HG03520 (cell line): ENCODE data around the gene NUDCD3.

ENCODE experiments used
- ATAC-seq: cut with Tn5 transposase; IDR thresholded peaks from one replicate; pipeline ENCODE4 v1.9.1; 2021; ENCODE audit warnings: mild to moderate bottlenecking, moderate library complexity; ENCODE audit not compliant: unreplicated experiment

NUDCD3 gene

DNA sequence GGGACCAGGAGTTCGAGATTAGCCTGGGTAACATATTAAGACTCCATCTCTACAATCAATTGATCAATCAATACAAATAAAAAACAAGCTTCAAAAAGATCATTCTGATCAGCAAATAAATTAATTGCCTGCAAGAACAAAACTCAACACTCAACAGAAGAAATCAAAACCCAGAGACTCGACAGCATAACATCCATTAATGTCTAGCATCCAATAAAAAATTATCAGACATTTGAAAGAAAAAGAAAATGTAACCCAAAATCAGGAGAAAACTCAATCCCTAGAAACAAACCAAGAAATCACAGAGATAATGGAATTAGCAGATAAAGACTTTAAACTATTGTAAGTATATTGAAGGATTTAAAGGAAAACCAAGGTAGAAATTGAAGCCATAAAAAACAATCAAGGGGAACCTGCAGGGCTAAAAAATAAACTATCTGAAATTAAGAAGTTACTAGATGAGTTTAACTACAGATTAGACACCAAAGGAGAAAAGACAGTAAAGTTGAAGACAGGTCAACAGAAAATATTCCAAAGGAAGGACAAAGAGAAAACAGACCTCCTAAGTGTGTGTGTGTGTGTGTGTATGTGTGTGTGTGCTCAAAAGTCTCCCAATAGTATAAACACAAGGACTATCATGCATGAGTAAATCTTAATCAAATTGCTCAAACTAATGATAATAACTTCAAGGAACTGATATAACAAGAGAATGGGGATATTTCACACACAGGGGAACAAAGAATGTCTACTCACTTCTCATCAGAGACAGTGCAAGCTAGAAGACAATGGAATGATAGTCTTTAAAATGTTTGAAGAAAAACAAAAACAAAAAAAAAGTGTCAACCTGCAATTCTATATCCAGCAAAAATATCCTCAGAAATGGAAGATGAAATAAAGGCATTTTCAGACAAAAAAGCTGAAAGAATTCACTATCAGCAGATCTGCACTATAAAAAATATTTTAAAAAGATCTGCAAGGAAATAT, 7.7 kb downstream of the NUDCD3 start:
- no peak for ATAC-seq

DNA sequence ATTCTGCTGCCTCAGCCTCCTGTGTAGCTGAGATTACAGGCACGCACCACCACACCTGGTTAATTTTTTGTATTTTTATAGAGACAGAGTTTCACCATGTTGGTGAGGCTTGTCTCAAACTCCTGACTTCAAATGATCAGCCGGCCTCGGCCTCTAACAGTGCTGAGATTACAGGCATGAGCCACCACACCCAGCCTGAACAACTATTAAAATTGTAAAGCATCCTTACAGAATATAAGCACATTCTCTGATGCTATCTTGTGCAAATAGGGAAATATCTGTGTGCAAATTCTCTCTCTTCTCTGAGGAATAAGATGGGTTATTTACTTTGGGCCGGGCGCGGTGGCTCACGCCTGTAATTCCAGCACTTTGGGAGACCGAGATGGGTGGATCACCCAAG, 12.5 kb downstream of the NUDCD3 start:
- no peak for ATAC-seq

DNA sequence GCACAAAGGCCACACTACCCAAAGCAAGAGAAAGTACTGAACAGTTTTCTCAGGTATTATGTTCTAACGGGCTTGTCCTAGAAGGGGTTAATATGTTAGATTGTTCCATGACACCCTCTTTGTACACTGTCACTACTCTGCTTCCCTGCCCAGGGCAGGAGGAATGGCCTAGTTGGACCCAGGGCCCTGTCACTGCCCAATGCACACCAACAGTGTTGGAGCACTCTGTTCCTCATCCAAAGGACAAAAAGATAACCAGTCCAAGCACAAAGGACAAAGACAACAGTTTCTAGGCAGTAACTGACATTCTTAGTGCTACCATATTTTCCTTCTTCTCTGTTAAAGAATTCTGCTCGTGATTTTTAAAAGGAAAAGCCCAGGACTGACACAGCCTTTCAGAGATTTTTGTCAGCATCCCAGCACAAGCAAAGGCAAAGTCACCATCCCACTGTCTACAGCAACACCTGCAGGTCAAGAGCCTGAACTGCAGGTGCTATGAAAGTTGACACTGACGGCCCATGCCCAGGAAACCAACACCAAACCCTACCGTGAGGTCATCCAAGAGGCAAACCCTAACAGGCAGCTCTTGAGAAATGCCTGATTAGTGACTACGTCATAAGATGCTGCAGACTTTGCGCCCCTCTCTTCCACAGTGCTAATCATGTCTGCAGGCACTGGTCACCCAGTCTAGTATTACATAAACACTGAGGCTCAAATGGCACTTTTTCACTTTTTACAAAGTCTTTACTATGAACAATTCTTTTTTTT, 13.2 kb downstream of the NUDCD3 start:
- peak; percentile 82 for ATAC-seq

DNA sequence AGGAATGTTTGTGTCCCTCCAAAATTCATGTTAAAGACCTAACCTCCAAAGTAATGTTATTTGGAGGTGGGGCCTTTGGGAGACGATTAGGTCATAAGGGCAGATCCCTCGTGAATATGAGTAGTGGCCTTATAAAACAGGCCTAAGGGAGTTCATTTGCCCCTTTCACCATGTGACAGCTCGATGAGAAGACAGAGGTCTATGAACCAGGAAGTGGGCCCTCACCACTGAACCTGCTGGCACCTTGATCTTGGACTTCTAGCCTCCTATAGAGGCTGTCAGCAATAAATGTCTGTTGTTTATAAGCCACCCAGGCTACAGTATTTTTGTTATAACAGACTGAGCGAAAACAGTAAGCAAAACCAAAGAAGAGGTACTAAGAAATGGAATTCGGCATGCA, 14.1 kb downstream of the NUDCD3 start:
- no peak for ATAC-seq

DNA sequence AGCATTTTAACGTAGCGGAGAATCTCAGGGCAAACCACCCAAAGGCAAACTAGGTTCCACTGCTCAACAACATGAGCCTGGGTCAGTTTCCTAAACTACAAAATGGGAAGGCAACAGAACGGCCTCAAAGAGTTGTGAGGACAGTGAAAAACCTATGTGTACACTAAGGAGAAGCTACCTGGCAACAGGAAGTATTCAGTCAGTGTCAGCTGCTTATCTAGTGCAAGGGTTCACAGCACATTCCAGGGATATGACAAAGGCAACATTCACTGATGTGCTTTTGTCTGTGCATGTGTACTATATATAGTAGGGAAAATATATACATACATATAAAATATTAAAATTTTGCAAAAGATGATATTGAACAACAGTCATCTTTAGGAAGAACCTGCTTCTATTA, 17.2 kb downstream of the NUDCD3 start:
- ATAC-seq: no peak

DNA sequence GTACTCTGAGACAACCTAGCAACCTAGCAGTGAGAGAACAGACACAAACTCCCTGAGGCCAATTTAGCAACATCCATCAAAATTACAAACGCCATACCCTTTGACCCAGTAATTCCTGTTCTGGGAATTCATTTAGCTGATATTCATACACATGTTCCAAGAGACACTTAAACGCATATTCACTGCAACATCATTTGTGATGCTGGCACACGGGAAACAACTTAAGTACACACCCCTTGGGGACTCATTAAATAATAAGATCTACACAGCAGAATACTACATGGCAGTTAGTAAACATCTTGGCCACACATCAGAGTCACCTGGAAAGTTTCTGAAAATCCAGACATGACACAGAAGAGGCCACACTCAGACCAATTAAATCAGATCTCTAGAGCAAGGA, 17.6 kb downstream of the NUDCD3 start:
- no peak for ATAC-seq

DNA sequence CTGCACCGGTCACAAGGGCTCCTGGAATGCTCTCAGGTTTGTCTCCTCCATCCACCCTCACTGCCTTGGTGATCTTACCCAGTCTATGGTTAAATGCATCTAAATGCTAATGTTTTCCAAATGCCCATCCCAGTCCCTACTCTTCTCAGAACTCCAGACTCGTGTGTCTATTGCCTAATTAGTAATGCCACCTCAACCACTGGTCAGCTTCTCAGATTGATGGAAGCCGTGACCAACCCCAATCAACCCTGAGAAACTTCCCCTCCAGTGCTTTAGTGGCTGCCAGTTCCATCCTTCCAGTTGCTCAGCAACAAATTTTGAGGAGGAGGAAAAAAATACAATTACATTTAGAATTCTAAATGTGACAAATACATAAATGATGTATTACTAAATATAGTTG, 18.6 kb downstream of the NUDCD3 start:
- no peak for ATAC-seq

DNA sequence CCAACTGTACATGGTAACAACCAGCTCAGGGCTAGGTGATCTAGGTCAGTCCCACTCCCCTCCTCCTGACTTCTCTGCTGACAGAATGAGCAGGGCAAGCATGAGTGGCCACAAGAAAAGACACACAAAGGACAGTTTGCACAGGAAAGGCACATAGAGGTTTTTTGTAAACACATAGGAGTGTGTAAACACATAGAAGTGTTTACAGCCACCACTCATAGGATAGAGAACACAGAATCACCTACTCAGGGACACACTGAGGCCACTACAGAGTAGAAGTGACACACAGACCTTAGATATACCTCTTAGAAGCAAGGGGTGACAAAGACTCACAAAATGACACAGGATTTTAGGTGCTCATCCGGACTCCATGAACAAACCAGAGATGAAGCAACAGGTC, 19.0 kb downstream of the NUDCD3 start:
- no peak for ATAC-seq

DNA sequence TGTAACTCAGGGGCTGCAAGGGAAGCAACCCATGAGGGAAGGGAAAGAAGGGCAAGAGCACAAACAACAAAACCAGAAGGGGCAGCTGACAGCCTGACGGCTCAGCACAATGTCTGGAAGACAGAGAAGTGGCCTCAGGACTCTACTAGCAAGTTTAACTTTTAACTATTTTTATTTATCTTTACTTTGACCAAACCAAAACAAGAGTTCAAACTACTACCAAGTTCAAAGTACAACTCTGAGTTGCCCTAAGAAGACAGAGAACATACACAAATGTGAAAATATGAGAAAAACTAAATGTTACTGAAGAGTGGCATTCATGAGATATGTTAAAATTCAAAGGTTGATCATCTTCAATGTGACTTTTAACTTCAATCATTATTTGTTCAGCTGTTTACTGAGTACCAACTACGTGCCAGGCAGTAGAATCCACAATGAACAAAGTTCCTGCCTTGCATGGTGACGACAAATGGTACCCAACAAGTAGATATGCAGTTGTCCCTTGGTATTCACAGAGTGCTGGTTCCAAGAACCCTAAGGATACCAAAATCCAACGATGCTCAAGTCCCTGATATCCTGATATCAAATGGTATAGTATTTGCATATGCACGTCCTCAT, 19.7 kb downstream of the NUDCD3 start:
- ATAC-seq: no peak

DNA sequence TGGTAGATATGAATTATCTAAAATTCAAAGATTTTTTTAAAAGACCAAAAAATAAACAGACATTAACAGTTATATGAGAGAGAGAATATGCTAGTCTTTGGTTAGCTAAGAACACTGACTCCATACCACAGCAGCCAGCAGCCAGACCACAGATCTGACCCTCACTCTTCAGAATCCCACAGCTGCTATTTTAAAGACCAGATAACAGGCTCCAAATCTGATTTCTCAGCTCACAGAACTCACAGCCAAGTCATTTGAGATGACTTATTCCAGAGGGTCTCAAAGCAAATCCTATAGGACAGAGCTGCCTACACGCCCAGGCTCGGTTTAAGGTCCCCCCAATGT, 20.4 kb downstream of the NUDCD3 start:
- no peak for ATAC-seq

DNA sequence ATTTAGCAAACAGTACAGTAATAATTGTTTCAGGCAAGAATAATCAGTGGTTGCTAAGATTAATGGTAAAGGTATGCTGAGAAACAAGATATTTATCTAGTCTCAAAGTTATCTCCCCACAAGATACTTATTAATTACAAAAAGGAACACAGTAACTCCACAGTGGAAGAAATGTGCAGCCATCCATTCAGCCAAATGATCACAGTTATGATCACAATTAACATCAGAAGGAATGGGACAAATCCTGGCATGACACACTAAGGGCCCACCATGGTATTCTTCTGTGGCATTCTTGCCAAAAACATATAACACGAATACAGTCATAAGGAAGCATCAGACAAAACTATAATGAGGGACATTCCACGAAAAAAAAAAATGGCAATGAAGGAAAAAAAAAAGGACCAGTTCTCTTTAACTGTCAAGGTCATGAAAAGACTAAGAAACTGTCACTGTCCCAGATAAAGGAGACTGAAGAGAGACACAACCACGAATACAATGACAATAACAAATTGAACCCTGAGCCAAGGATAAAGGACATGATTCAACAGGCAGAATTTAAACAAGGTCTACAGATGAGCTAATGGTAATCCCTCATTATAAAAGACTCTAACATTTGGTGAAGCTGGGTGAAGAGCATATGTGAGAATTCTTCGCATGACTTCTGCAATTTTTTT, 20.9 kb downstream of the NUDCD3 start:
- ATAC-seq: no peak

DNA sequence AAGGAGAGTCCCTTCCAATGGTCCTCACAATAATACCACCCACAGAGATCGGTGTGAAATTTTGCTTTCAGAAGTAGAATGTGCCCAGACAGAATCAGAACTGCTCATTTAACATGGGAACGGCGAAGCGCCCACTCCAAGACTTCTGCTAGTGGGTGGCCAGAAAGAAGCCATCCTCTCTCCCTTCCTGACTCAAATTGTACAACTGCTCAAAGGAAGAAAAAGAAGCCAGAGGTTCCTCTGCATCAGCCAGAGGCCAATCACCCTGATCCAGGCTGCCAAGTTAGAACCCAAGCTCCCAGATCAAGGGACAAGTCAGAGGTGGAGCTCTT, 23.3 kb downstream of the NUDCD3 start:
- no peak for ATAC-seq

DNA sequence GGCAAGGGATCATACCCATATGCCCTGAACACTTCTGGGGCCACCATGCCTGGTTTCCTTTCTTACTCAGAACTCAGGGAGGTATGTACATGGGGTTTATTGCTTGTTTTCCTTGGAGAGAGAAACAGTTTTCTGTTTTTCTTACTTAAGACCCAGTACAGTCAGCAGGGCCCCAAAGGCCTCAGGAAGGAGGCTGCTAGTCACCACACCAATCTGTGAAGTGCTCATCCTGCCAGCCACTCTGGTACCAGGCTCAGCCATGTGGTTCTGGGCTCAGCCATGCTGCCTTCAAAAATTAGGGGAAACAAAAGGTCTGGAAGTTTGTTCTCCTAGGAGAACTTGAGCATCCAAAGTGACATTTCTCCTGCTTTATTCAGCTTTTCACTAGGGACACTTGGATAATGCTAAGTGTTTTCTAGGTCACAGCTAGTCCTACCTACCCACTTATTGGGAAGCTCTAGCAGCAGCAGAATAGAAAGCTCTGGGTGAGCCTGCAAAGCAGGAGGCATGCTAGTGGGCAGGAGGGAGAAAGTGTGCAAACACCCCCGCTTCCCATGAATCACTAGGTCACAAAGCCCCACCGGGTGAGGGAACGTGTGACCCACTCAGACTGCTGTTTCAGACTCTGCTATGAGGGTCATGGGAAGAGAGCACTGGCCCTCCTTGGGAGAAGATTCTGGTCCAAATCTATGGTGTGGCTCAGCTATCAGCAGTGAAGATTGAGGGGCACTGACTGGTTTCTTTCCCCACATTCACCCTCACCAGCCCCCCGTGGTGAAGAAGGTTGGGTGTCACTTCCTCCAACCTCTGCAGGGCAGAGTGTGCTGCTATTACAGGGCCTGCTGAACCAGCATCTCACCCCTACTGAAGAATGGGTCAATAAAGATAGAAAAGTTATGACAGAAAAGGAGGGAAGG, 23.9 kb downstream of the NUDCD3 start:
- ATAC-seq: no peak

DNA sequence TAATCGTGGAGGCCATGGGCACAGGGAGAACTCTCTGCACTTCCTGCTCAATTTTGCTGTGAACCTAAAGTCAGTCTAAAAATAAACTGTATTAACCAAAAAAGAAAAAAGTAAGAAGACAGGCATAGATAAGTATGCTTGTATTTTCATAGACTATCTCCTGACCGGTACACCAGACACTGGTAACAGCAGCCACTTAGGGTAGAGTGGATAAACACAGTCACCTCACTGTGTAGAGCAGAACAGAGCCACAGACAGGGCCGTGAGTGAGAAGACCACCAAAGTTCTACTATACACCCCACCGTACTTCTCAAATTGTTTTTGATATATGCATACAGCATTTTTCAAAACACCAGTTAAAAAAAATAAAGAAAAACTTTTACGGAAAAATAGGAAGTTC, 25.0 kb downstream of the NUDCD3 start:
- no peak for ATAC-seq

DNA sequence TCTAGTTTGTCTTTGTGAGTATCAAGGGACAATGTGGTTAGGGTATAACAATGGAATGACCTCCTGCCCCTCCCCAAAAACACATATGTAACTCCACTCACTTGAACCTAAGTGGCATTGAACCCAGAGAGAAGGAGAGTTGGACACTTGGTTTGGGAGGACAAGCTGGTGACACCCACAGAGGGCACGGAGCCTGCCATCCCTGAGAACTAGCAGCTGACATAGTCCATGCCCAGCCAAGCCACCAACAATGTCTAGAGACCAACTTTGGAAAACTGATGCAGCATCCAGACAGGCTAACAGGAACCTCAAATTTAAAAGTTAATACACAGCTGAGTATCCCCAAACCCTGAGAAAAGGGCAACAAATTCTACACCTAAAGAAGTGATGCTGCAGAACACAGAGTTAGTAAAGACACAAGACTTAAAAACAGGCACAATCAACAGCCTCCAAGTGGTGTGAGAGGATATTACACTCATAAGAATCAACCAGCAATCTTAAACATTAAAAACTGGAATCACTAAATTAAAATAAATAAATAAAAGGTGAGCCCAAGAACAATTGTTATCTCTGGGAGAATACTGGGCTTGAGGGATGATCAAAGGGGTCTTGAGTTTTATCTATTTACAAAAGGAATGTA, 27.2 kb downstream of the NUDCD3 start:
- ATAC-seq: no peak

DNA sequence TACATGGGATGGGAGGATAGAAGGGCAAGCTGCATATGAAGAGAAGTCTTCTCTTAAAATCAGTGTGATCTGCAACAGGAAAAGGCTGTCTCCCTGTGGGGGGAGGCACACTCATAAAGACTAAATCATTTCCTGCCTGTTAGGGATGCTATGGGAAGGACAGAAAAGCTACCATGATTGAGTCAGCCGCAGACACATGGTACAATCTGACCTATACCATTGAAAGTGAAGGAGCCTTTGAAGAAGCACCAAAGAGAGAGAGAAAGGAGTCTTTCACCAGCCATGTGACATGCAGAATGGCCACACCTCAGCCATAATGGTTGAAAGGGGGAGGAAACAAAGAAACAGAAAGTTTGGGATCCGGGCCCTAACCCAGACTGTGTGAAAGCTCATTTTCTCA, 29.1 kb downstream of the NUDCD3 start:
- no peak for ATAC-seq

DNA sequence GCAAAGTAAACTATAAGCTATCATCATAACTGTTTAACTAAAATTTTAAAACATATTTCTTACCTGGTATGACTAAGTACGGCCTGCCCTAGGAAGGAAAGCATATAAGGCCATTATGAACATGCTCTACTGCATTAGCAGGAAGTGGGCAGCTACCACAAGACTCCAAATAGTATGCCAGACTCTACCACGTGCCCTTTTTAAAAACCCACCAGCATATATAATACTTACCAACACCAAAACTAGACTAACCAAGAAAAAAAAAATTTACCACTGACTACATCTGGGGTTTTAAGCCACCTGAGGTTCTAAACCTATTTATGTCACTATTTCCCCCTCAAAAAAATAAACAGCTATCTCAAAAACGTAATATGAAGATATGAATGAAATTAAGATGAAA, 30.1 kb downstream of the NUDCD3 start:
- peak; percentile 84 for ATAC-seq

DNA sequence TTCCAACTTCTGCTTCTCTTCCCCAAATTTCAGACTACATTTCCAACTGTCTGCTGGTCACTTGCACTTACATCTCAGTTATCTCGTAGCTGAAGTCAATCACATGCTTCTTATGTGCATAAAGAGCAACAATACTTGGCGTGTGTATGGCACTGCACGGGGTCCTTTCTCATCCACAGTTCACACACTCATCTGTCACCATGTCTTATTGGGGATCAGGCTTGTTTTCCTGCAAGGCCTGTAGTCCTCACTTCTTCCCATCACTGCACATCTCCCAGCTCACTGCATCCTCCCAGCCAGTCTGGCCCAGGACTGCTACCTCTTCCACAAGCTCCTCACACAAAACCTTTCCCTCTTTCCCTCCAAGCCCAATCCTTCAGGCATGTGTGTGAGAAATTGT, 35.3 kb downstream of the NUDCD3 start:
- no peak for ATAC-seq

DNA sequence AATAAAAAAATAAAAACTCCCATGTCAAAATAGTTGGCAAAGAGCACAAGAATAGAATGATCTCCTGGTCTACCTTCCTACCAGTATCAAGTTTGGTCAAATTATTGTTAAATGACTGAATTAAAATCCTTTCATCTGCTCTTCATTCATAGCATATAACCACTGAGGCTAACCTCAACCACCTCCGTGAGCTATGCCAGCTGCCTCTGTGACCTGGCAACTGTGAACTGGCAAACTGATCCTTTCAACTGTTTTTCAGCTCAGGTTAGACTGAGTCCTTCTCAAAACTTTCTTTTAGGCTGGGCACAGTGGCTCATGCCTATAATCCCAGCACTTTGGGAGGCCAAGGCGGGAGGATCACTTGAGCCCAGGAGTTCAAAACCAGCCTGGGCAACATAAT, 36.1 kb downstream of the NUDCD3 start:
- no peak for ATAC-seq

DNA sequence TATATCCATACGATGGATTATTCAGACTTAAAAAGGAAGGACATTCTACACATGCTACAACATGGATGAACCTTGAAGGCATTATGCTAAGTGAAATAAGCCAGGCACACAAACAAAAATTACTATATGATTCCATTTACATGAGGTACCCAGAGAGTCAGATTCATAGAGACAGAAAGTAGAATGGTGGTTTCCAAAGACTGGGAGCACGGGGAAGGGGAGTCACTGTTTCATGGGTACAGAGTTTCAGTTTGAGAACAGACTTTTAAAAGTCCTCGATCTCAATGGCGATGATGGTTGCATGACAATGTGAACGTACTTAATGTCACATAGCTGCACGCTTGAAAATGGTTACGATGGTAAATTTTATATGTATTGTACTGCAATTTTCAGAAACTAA, 39.3 kb downstream of the NUDCD3 start:
- ATAC-seq: no peak
